ENCODE results near the gene ACBD4. TPM values are rescaled to one million over a fixed set of nuclear protein-coding genes. Genes with fewer than 3 reads are reported as not detected.

ACBD4 gene
- total and polyA plus RNA-seq, 2 of the 13 experiments (the other 11 are each of a cell fraction or from before 2014, with no cell fraction given), result 16.1 to 26.9 TPM

DNA sequence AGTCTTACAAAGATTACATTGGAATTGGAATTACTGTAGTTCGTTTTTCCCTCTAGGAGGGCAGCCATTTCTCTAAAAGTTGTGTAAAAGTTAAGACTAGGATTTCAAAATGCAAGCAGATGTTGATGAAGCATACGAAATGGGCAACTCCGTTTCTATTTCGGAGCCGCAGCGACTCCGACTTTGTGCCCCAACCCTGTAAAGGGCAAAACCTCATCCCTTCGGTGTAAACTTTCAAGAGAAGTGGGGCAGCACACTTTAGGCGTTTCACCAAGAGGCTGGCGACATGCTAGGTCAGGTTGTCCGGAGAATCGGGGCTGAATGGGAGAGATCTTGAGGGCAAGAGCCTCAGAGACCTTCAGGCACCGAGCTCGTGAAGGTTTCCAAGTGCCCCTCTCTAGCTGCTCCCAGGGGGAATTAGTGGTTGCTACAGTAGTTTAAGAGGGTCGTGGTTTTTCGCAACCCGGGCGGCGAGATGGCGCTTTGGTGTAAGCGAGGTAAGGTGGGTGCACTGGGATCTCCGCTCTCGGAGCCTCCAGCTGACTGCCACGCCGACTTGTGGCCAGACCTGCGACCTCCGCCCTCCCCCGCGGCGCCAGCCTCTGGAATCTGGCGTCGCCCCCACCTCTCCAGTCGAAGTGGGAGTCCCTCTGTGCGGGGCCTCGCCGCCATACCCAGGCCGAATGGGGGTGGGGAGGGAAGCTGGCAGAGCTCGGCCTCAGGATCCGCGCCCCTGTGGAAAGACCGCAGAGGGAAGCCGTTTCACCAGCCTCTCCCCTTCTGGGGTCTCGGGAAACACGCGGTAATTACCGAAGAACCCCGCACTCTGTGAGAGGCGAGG lies 25.2 kb downstream of the ACBD4 start (continued):
- TF ChIP-seq, protein P1, sequence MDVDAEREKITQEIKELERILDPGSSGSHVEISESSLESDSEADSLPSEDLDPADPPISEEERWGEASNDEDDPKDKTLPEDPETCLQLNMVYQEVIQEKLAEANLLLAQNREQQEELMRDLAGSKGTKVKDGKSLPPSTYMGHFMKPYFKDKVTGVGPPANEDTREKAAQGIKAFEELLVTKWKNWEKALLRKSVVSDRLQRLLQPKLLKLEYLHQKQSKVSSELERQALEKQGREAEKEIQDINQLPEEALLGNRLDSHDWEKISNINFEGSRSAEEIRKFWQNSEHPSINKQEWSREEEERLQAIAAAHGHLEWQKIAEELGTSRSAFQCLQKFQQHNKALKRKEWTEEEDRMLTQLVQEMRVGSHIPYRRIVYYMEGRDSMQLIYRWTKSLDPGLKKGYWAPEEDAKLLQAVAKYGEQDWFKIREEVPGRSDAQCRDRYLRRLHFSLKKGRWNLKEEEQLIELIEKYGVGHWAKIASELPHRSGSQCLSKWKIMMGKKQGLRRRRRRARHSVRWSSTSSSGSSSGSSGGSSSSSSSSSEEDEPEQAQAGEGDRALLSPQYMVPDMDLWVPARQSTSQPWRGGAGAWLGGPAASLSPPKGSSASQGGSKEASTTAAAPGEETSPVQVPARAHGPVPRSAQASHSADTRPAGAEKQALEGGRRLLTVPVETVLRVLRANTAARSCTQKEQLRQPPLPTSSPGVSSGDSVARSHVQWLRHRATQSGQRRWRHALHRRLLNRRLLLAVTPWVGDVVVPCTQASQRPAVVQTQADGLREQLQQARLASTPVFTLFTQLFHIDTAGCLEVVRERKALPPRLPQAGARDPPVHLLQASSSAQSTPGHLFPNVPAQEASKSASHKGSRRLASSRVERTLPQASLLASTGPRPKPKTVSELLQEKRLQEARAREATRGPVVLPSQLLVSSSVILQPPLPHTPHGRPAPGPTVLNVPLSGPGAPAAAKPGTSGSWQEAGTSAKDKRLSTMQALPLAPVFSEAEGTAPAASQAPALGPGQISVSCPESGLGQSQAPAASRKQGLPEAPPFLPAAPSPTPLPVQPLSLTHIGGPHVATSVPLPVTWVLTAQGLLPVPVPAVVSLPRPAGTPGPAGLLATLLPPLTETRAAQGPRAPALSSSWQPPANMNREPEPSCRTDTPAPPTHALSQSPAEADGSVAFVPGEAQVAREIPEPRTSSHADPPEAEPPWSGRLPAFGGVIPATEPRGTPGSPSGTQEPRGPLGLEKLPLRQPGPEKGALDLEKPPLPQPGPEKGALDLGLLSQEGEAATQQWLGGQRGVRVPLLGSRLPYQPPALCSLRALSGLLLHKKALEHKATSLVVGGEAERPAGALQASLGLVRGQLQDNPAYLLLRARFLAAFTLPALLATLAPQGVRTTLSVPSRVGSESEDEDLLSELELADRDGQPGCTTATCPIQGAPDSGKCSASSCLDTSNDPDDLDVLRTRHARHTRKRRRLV (CRISPR knock-in tag; IDR thresholded peaks at IDR 0.05), result peak; percentile 86; the same call in 1 of the 2 replicates
- TF ChIP-seq, protein P2, sequence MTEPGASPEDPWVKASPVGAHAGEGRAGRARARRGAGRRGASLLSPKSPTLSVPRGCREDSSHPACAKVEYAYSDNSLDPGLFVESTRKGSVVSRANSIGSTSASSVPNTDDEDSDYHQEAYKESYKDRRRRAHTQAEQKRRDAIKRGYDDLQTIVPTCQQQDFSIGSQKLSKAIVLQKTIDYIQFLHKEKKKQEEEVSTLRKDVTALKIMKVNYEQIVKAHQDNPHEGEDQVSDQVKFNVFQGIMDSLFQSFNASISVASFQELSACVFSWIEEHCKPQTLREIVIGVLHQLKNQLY (CRISPR knock-in tag; IDR thresholded peaks at IDR 0.05), result no peak
- TF ChIP-seq ATF1 (CRISPR knock-in tag; IDR thresholded peaks at IDR 0.05) (no peak), TEAD2 (CRISPR knock-in tag; IDR thresholded peaks at IDR 0.05) (0 out of 2 replicates have a peak, but pooled peaks have one; percentile 57), ZNF674 (CRISPR knock-in tag; IDR thresholded peaks at IDR 0.05; ENCODE audit: low read depth) (0 out of 2 replicates have a peak, but pooled peaks have one; percentile 18), SAFB2 (CRISPR knock-in tag; IDR thresholded peaks at IDR 0.05; ENCODE audit: borderline replicate concordance, low read depth) (0 out of 2 replicates have a peak, but pooled peaks have one; percentile 46), EEA1 (CRISPR knock-in tag; IDR thresholded peaks at IDR 0.05; ENCODE audit: borderline replicate concordance) (peak; percentile 41; the same call in 1 of the 2 replicates), ZNF768 (CRISPR knock-in tag; IDR thresholded peaks at IDR 0.05) (peak; percentile 73; the same call in 1 of the 2 replicates), SETDB1 (CRISPR knock-in tag; IDR thresholded peaks at IDR 0.05; ENCODE audit: borderline replicate concordance) (no peak), ZNF12 (CRISPR knock-in tag; IDR thresholded peaks at IDR 0.05) (peak; percentile 51), ZNF296 (CRISPR knock-in tag; conservative IDR thresholded peaks at IDR 0.05) (no peak; the same call in 1 of the 2 replicates), MLLT10 (CRISPR knock-in tag; IDR thresholded peaks at IDR 0.05) (no peak), ZNF441 (CRISPR knock-in tag; IDR thresholded peaks at IDR 0.05; ENCODE audit: borderline replicate concordance) (peak; percentile 78), TARDBP (CRISPR knock-in tag; IDR thresholded peaks at IDR 0.05) (no peak), MXI1 (IDR thresholded peaks at IDR 0.05; ENCODE audit: borderline replicate concordance, low read depth, low read length) (0 out of 3 replicates have a peak, but pooled peaks have one; percentile 39), ATRX (CRISPR knock-in tag; IDR thresholded peaks at IDR 0.05; ENCODE audit: borderline replicate concordance) (no peak), ZMYM2 (CRISPR knock-in tag; IDR thresholded peaks at IDR 0.05) (peak; percentile 87)
- TF ChIP-seq, protein P3, sequence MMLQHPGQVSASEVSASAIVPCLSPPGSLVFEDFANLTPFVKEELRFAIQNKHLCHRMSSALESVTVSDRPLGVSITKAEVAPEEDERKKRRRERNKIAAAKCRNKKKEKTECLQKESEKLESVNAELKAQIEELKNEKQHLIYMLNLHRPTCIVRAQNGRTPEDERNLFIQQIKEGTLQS (CRISPR knock-in tag; IDR thresholded peaks at IDR 0.05), result no peak
- TF ChIP-seq, protein P4, sequence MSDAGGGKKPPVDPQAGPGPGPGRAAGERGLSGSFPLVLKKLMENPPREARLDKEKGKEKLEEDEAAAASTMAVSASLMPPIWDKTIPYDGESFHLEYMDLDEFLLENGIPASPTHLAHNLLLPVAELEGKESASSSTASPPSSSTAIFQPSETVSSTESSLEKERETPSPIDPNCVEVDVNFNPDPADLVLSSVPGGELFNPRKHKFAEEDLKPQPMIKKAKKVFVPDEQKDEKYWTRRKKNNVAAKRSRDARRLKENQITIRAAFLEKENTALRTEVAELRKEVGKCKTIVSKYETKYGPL (CRISPR knock-in tag; IDR thresholded peaks at IDR 0.05), result peak; percentile 74; the same call in 1 of the 2 replicates
- TF ChIP-seq, protein P5, sequence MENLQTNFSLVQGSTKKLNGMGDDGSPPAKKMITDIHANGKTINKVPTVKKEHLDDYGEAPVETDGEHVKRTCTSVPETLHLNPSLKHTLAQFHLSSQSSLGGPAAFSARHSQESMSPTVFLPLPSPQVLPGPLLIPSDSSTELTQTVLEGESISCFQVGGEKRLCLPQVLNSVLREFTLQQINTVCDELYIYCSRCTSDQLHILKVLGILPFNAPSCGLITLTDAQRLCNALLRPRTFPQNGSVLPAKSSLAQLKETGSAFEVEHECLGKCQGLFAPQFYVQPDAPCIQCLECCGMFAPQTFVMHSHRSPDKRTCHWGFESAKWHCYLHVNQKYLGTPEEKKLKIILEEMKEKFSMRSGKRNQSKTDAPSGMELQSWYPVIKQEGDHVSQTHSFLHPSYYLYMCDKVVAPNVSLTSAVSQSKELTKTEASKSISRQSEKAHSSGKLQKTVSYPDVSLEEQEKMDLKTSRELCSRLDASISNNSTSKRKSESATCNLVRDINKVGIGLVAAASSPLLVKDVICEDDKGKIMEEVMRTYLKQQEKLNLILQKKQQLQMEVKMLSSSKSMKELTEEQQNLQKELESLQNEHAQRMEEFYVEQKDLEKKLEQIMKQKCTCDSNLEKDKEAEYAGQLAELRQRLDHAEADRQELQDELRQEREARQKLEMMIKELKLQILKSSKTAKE (CRISPR knock-in tag; IDR thresholded peaks at IDR 0.05; ENCODE audit: borderline replicate concordance), result peak; percentile 65; the same call in 1 of the 2 replicates
